ENCODE results near the gene TRHDE.

- TF ChIP-seq CTCF (IDR thresholded peaks at IDR 0.05) = no peak
- TF ChIP-seq POLR2AphosphoS5 (IDR thresholded peaks at IDR 0.05) = no peak
These were observed 199.6 kb downstream of the TRHDE start for GRCh38 chr12:72471806-72472205.

Measured in breast epithelium (tissue), 3 donors.